ENCODE results near the gene HARBI1. TPM values are rescaled to one million over a fixed set of nuclear protein-coding genes. Genes with fewer than 3 reads are reported as not detected.

HARBI1 gene
- polyA plus RNA-seq, 12 donors: 1.9 to 4.1 (median 3.1) TPM; not detected in 2

DNA sequence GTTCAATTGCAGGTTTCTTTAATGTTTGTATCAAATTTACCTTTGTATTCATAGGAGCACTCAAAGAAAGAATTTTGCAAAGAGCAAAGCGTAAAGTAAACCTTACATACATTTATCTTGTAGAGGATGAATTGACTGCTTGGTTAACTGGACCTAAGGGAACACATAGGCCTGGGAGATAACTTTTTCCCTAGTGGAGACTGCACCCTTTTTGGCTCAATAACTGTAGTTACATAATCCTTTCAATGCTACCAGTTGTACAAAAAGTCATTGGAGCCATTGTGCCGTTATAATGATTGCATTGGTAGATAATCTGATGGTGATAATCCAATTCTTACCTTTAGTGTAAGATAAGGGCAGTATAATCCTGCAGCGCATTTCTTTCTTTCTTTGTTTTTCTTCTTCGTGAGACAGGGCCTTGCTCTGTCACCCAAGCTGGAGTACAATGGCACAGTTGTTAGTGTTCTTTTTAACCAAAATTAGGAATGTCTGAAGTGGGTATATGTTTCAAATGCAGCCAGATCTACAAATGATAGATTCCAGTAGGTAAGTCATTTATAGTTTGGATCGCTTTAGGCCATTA lies 18.6 kb upstream of the HARBI1 start:
- no peak for DNase-seq

DNA sequence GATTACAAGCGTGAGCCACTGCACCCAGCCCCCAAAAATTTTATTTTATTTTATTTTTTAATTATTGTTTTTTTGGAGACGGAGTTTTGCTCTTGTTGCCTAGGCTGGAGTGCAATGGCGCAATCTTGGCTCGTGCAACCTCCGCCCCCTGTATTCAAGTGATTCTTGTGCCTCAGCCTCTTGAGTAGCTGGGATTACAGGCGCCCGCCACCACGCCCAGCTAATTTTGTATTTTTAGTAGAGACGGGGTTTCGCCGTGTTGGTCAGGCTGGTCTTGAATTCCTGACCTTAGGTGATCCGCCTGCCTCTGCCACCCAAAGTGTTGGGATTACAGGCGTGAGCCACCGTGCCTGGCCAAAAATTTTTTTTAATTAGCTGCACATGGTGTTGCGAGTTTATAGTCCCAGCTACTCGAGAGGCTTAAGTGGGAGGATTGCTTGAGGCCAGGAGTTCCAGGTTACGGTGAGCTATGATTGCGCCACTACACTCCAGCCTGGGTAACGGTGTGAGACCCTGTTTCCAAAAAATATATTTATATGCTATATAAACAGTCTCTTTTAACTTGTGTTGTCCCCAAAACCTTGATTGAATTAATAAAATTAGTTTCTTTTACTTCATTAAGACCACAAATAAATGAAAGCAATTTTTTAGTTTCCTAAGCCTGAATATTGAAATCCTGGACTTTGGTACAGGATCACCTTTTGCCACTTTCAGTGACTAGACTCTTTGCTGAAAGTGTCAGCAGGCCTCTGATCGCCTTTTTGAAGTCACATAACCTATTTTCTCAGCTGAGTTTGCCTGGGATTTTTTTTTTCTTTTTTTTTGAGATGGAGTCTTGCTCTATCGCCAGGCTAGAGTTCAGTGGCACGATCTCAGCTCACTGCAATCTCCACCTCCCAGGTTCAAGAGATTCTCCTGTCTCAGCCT lies 16.5 kb upstream of the HARBI1 start:
- DNase-seq: no peak

- DNase-seq: no peak
These were observed 15.5 kb upstream of the HARBI1 start for GRCh38 chr11:46632502-46632901.

DNA sequence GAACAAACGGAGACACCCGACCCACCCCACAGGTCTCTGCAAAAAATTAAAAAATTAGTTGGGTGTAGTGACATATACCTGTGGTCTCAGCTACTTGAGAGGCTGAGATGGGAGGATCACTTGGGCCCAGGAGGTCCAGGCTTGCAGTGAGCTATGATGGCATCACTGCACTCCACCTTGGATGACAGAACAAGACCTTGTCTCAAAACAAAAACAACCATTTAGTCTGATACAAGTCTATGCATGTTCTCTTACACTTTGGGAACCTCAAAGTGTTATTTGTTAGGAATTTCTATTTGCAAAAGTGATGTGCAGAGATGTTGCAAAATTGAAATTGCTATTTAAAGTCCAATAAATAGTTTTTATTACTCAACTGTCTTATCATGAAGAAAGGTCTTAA lies 14.6 kb upstream of the HARBI1 start:
- DNase-seq: no peak

GRCh38 chr11:46630237-46630636 lies 13.2 kb upstream of the HARBI1 start:
- DNase-seq: no peak

DNA sequence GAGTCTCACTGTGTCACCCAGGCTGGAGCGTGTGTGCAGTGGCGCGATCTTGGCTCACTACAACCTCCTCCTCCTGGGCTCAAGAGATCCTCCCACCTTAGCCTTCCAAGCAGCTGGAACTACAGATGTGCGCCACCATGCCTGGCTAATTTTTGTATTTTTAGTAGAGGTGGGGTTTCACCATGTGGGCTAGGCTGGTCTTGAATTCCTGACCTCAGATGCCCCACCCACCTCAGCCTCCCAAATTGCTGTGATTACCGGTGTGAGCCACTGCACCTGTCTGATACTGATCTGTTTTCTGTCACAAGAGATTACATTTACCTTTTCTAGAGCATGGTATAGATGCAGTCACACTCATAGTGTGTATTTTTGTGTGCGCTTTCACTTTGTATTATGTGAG lies 11.9 kb upstream of the HARBI1 start:
- no peak for DNase-seq

DNA sequence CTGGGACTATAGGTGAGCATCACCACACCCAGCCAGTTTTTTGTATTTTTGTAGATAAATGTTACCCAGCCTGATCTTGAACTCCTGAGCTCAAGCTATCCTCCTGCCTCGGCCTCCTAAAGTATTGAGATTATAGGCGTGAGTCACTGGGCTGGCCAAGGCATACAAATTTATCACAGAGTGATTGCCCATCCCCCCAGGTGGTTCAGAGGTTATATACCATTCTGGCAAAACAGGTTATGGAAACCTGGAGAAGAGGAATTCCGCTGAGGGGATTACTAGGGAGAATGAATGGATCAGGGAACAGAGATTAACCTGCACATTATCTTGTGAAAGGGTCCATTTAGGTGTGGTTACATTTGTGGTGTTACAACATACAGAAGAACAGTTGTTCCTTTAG lies 8.4 kb upstream of the HARBI1 start:
- DNase-seq: no peak

- DNase-seq: no peak
These were observed 1.8 kb upstream of the HARBI1 start for GRCh38 chr11:46618837-46619236.

- no peak for DNase-seq
These were observed 916 bp upstream of the HARBI1 start for GRCh38 chr11:46617972-46618314.

- no peak for DNase-seq
These were observed 385 bp downstream of the HARBI1 start for GRCh38 chr11:46616551-46617133.

GRCh38 chr11:46615756-46616155 lies 1.3 kb downstream of the HARBI1 start:
- no peak for DNase-seq

GRCh38 chr11:46612326-46612725 lies 4.7 kb downstream of the HARBI1 start:
- DNase-seq: no peak

DNA sequence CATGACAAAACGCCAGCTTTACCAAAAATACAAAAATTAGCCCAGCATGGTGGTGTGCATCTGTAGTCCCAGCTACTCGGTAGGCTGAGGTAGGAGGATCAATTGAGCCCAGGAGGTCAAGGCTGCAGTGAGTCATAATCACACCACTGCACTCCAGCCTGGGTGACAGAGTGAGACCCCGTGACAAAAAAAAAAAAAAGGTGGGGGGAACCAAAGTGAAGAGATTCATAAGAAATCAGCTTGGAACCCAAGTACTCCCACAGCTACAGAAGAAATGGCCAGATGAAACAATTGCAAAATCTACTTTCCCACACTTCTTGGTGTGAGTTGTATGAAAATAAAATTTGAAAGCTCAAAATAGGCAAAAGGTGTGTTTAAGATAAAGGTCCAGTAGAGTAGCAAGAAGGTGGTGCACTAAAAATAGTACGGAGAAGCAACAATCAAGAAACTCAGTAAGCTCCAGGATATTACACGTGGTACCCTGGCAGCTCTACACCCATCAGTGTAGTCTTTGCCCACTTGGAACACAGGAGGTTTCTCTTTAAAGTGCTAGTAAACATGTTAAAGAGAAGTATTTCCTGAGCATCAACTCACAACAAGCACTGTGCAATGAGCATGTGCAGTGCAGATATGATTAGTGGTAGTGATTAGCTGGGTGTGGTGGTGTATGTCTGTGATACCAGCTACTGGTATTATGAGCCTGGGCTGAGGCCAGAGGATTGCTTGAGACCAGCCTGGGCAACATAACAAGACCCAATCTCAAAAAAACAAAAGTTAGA lies 5.3 kb downstream of the HARBI1 start:
- no peak for DNase-seq

- DNase-seq: no peak
These were observed 7.6 kb downstream of the HARBI1 start for GRCh38 chr11:46609386-46609785.

DNA sequence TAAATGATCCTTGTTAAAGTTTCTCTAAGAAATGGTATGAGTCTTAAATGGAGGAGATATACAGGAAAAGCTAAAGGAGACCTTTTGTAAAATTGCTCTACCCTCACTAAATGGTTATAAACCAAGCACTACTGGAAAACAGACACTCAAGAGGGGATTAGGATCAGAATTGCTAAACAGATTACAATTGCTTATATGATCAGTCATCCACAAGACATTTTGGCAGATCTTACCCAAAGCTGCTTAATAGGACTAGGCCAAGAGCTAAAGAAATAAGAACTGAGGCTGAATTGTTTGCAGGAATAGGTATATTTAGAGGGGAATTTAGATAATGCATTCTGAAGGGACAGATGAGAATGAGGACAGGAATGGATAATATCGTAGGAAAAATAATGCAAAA lies 9.5 kb downstream of the HARBI1 start:
- no peak for DNase-seq

GRCh38 chr11:46604796-46605195 lies 12.2 kb downstream of the HARBI1 start:
- DNase-seq: no peak

DNA sequence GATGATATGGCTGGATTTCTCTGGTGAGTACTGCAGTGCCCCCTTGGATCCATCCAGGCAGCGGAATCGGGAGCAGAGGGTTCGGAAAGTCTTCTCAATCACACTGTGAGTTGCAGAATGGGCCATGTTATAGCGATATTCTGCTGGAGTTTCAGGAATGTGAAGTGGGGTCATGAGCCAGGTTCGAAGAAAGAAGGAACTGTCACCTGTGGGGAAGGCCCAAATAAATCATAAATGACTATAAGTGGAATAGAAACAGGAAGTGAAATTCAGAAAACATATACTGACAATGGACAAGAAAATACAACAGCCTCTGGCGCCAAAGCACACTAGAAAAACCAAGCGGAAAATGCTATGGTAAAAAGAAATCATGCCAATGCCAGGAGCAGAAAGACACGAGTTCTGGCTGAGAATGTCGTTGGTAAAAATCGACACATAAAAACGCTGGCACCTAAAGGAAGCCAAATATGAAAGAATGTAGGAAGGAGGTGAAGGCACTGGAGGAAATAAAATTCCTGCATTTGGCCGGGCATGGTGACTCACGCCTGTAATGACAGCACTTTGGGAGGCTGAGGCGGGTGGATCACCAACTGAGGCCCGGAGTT lies 13.2 kb downstream of the HARBI1 start:
- no peak for DNase-seq

- DNase-seq: no peak
These were observed 15.9 kb downstream of the HARBI1 start for GRCh38 chr11:46601129-46601528.

DNA sequence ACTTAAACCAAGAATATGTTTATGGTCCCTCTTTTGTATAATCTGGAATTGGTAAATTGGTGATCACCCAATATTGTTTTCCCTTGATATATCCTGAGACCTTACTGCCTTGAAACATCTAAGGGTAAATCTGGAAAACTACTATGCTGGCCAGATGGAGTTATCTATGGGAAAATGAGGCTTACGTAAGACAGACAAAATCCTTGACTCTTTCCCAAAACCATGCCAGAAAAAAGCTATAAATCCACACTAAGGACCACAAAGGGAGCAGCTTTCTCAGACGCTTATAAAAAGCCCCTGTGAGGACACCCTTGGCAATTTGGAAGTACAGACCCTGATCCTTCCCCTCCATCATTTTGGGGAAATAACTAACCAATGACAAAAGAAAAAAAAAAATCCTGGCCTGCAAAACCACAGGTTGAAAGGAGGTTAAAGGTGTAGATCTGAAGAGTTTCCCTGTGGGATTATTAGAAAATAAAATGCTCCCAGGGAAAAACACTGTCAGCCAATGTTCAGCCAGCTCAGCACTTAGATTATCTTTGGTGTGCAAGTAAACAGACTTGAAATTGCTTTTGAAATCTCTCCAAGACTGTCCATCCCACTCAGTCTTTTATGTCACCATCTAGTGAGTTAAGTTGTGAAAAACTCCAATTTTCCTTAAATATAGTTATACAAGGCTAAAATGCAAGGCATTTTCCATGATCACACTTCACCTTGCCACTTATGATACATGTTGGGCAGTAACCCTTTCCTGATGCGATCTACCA lies 16.6 kb downstream of the HARBI1 start:
- DNase-seq: no peak

- no peak for DNase-seq
These were observed 17.5 kb downstream of the HARBI1 start for GRCh38 chr11:46599340-46600193.

Measured in muscle of arm (tissue), 12 donors.